Right ventricle myocardium inferior (tissue), 1 donor: ENCODE data around the gene SPATS2. TPM values are rescaled to one million over a fixed set of nuclear protein-coding genes. Genes with fewer than 3 reads are reported as not detected.

Experiments
- ATAC-seq: fragments of 200-7000 bp; cut with Tn5 transposase; one replicate; pipeline ENCODE4 v1.9.1; 2020; ENCODE audit warnings: mild to moderate bottlenecking, moderate library complexity
- DNase-seq: peaks from one replicate; pipeline ENCODE4 v3.0.0; 2021; ENCODE audit errors: missing footprints
- intact Hi-C: fragments of 100-400 bp; cut with DNase I; formaldehyde crosslinking; loops from one replicate; pipeline ENCODE4 v1.11.0; 2022
- total RNA-seq: library from RNA; stranded (reverse); fragmentation: NEBNext Ultra II Directional; extraction: Animal tissue kit (Norgen Biotek cat#: 25700); gene quantifications from one replicate; pipeline ENCODE4 v1.2.1, GENCODE V29; 2021
- donor health status: DM: no; HTN: yes; CAD: no; lungs with severe emphysema.

The SPATS2 gene
- total RNA-seq, 1 donor from 2014 or later: 6.4 TPM

DNA sequence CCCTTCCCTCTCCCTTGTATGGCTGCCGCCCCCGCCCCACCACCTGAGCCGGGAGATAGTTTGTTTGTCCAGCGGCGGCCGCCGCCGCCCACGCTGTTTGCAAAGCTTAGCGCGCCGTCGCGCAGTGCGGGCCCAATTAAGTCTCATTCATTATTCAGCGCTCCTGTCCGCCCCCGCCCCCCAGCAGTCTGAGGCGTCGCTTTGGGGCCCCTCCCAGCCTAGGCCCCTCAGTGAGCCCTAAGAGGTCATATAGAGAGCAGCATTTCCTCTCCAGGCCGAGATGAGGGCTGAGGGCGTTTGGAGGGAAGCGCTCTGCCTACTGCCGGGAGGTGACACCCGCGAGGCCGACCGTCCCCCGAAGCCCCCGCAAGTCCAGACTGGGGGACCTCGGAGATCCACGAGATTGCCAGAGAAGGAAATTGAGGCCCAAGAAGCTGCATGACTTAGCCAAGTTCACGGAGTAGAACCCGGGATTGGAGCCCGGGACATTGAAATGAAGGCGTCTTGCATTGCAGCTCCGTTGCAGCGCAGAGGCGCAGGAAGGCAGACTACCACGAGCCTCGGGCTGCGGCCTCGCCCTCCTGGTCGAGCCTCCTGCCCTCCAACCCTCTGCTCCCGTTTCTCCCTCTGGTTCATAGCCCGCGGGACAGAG is 20.5 kb upstream of the SPATS2 start, which contains the start of gene DNAJC22:
TSS of gene DNAJC22 (plus strand) at position 230 of the 652 bp plus-strand sequence. CDS start 1,985 bp downstream, outside the sequence.
- intact Hi-C loops: no loop called here
- DNase-seq (no peak), ATAC-seq (no peak)

DNA sequence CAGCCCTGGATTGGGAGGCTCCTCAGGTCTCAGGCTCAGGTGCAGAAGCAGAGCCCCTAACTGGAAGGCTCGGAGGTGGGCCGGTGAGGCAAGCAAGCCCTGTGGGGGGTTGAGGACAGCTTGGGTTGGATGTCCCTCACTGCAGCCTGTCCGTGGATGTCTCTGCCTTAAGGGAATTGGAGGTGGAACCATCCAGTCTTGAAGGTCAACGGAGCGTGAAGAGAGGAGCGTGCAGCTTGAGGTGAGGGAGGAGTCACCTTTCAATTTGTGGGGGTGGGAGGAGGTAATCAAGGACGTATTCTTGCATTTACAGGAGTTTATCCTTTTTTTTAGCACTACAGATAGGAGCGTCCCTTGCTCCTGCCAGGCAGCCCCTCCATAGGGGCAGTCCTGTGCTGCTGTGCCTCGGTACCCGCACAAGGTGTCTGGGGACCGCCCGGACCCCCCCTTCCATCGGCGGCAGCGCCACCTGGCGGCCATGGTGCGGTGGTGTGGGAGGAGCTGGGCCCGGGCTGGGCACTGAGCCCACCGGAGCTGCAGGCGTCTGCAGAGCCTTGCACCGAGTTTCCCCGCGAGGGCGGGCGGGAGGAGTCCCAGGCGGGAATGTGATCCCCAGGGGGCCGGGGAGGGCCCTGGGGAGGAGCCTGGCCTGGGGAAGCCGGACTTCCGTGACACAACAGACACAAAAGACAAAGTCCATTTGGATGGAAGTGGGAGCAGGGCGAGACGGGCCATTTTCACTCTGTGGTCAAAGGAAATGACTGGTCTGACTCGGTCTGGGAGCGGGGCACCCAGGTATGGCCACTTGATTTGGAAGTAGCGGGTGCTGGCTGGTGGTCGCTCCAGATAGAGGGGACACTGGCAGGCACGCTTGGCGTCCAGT is 19.7 kb upstream of the SPATS2 start:
- peak; percentile 86 for ATAC-seq
- peak; percentile 91 for DNase-seq
- intact Hi-C loops: no loop called here

DNA sequence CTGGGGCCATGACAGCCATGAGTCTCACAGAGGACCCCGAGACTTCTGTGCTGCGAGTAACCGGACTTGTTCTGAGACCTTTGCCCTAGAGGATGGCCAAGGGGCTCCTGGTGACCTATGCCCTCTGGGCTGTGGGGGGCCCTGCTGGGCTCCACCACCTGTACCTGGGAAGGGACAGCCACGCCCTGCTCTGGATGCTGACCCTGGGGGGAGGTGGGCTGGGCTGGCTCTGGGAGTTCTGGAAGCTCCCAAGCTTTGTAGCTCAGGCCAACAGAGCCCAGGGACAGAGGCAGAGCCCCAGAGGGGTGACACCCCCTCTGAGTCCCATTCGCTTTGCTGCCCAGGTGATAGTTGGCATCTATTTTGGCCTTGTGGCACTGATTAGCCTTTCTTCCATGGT is 18.5 kb upstream of the SPATS2 start:
- DNase-seq (no peak), ATAC-seq (no peak)
- intact Hi-C loops: no loop called here

DNA sequence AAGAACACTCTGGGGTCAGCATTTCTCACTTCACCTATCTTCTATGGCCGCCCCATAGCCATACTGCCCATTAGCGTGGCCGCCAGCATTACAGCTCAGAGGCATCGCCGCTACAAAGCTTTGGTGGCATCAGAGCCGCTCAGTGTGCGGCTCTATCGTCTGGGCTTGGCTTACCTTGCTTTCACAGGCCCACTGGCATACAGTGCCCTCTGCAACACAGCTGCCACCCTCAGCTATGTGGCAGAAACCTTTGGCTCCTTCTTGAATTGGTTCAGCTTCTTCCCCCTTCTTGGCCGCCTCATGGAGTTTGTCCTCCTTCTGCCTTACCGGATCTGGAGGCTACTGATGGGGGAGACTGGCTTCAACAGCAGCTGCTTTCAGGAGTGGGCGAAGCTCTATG is 18.0 kb upstream of the SPATS2 start:
- ATAC-seq: no peak
- intact Hi-C loops: no loop called here

DNA sequence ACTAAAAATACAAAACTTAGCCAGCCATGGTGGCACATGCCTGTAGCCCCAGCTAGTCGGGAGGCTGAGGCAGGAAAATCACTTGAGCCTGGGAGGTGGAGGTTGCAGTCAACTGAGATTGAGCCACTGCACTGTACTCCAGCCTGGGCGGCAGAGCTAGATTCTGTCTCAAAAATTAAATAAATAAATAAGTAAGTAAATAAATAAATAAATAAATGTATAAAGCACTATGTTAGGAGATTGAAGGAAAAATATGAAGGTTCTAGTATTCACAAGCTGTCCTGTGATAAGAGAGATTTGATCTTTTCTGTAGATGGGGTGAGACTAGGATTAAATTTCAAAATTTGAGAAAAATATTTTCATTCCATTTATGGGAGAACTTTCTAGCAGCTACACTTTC is 14.9 kb upstream of the SPATS2 start:
- intact Hi-C loops: no loop called here
- ATAC-seq: no peak
- no peak for DNase-seq

More for the DNA sequence above, 18.0 kb upstream of the SPATS2 start:
- DNase-seq: no peak

DNA sequence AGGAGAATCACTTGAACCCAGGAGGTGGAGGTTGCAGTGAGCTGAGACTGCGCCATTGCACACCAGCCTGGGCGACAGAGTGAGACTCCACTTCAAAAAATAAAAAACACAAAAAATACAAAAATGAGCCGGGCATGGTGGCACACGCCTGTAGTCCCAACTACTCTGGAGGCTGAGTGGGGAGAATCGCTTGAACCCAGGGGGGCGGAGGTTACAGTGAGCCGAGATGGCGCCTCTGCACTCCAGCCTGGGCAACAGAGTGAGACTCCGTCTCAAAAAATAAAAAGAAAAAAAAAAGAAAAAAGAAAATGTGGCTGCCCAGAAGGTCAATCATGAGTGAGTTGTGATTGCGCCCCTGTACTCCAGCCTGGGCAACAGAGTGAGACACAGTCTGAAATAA is 11.3 kb upstream of the SPATS2 start:
- ATAC-seq (no peak), DNase-seq (no peak)
- intact Hi-C loops: no loop called here

DNA sequence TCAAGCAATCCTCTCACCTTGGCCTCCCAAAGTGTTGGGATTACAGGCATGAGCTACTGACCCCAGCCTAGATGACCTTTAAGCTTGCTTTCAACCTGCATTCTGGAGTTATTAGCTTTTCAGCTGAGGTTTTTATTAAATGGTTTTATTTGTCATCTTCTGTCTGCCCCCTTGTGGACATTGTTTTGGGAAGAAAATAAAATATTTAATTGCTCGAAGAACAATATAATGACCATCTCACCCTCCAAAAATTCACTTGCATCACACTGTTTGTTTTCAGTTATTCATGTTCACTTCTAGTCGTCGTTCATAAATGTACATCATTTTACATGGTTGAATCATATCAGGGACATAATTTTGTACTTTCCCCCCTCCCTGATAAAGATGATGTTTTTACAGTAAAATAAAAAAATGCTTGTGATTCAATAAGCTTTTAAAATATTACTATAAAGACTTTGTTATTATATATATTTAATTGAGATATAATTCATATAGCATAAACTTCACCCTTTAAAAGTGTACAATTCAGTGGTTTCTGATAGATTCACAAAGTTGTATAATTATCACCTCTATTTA is 10.1 kb upstream of the SPATS2 start:
- intact Hi-C loops: no loop called here

DNA sequence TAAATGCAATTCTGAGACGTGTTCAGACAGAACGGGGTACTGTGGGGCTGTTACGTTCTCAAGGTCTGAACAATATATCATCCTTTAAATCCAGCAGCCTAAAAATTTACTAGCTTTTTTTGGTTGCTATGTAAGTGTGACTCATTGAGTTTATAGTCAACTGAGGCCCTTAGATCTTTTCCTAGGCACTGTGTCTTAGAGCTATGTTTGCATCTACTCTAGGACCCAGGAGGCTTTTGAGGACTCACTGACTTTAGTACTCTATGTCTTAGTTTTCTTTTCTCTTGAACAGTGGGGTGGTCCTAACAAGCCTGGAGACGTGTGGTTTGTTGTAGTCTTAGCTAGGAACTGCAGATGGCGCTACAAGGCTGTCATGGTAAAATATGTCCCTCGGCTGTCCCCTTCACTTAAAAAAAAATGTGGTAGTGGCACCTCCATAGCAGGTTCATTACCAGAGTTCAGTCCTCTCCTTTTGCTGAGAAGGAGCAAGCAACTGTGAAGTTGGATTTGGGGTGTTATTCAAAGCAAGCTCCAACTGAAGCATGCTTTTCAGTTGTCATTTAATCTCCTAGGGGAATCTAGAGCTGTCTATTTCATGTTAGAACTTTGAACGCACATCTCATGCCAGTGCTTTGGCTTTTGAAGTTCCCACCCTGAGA is 8.7 kb upstream of the SPATS2 start:
- DNase-seq (no peak), ATAC-seq (peak; percentile 67)
- intact Hi-C loops: loop anchor here (1.0 kb wide), 2 partner anchors 156 to 222 kb away; no protein-coding TSS in a partner anchor

More for the DNA sequence above, 10.1 kb upstream of the SPATS2 start:
- ATAC-seq: no peak
- no peak for DNase-seq

DNA sequence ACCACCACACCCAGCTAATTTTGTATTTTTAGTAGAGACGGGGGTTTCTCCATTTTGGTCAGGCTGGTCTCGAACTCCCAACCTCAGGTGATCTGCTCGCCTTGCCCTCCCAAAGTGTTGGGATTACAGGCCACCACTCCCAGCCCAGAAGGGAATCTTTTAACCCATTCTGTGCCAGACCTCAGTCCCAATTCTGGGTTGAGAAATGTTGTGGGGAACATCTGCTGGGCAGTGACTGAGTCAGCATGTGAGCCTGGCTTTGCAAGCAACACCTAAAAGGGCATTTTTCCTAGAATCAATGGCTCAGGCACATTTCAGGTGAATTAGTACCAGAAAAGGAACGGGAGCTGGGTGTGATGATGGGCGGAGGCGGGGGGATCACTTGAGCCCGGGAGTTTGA is 7.6 kb upstream of the SPATS2 start:
- ATAC-seq (no peak), DNase-seq (no peak)
- intact Hi-C loops: no loop called here

DNA sequence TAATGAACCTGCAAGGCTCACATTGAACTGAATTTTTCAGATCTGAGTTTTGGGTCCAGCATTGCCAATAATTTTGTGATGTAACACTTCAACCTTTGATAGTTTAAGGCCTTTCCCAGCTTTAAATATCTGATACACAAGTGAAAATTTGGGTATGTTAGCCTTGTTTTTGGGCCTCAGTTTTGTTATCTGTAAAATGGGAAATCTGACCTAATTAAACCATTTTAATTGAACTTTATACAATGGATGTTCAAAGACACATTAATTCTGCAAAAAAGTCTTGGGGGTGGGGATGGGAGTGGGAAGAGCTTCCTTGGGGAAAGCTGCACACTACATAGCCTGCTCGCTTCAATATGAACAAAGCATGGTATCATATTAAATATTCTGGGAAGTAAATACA is 5.2 kb upstream of the SPATS2 start:
- intact Hi-C loops: no loop called here
- ATAC-seq: no peak
- no peak for DNase-seq

DNA sequence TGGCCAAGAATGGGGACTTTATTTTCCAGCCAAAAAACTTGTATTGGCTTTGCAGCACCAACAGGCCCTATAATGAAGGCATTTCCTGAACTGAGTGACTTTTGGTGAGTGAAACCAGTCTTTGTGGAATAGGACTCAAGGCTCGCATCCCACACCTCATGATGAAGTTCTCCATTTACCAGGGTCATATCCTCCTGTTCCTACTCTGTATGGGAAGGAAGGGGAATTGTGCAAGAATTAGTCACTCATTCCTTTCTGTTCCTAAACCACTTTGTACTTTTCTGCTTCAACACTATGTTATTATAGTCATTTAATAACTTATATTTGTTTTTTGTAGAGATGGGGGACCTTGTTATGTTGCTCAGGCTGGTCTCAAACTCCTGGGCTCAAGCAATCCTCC is 2.3 kb upstream of the SPATS2 start:
- no peak for DNase-seq
- intact Hi-C loops: no loop called here
- ATAC-seq: no peak

DNA sequence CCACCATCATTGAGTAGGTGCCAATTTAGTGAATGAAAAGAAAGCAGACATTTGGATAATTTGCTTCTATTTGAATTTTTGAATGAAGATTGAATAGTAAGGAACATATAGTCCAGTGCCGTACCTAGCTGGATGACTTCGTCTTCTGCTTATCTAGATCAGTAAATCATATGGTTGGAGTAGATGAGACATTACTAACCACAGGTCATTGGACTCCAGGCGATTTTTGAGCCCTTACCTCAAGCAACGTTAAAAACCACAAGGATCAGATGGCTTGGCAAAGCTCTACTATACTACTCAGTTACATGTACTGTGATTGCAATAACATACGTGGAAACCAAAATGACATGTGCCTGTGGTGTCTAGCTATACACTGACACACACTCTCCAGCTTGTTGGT is 1.7 kb upstream of the SPATS2 start:
- no peak for ATAC-seq
- intact Hi-C loops: no loop called here
- no peak for DNase-seq

DNA sequence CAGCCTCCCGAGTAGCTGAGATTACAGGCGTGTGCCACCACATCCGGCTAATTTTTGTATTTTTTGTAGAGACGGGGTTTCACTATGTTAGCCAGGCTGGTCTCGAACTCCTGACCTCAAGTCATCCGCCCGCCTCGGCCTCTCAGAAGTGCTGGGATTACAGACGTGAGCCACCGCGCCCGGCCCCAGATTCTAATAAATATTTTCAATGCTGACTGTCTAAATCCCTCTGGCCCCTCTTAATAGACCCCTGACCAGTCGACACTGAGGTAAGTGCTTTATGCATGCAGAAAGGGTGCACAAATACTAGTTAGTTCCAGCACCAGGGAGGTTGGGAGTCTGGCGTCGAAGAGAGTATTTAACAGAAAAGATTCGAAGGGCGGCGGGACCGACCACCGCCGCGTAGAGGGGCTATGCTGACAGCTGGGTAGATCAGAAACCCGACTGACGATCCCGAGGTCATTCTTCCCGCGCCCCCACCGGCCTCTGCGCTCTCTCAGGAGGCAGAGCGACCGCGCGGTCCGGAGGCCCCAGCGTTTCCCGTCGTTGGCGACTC is 1.1 kb upstream of the SPATS2 start:
- intact Hi-C loops: no loop called here
- DNase-seq: no peak
- no peak for ATAC-seq

DNA sequence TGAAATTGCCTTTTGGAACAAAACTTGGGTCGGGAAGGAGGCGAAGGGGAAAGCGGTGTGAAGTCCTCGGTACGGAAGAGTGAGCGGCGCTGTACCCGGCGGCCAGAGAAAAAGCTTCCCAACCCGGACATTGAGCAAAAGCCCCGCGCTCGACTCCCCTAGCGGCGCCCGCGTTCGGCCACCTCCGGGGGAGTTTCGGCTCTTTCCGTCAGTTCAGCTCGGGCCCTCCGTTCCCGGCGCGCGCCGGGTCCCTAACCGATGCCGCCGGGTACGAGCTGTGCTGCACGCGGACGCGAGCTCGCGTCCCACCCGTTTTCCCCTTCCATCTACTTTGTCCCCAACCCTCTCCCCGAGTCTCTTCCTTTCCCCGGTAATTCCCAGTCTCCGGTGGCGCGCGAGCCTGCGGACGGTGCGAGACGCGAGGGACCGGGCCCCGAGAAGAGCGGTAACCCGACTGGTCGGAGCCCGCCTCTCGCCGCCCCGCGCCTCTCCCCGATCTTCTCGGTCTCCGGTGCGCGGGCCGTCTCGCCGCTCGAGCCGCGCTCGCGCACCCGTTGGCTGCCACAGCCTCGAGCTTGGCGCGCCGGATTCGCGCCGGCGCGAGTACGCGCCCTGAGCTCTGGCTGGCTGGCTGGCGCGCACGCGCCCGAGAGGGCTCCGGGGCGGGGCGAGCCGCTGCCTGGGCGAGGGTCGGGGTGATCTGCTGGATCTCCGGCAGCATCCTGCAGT is 446 bp upstream of the SPATS2 start:
- DNase-seq (peak; percentile 92), ATAC-seq (peak; percentile 95)
- intact Hi-C loops: no loop called here

DNA sequence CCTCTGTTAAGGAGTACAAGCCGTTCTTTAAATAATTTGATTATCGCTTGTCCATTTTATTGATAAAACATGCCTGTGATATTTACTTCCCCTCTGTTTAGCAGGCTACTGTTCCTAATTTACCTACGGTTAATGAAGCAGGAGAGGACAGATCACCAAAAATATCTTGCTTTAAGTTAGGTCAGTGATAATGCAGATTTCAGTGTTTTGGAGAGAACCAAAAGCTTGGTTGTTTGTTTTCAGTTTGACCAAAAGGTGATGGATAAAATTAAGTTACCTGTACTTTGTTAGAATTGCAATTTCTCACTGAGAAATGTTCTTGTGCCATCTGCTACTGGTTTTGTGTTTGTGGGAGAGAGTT is 958 bp downstream of the SPATS2 start:
- ATAC-seq (no peak), DNase-seq (no peak)
- intact Hi-C loops: no loop called here

DNA sequence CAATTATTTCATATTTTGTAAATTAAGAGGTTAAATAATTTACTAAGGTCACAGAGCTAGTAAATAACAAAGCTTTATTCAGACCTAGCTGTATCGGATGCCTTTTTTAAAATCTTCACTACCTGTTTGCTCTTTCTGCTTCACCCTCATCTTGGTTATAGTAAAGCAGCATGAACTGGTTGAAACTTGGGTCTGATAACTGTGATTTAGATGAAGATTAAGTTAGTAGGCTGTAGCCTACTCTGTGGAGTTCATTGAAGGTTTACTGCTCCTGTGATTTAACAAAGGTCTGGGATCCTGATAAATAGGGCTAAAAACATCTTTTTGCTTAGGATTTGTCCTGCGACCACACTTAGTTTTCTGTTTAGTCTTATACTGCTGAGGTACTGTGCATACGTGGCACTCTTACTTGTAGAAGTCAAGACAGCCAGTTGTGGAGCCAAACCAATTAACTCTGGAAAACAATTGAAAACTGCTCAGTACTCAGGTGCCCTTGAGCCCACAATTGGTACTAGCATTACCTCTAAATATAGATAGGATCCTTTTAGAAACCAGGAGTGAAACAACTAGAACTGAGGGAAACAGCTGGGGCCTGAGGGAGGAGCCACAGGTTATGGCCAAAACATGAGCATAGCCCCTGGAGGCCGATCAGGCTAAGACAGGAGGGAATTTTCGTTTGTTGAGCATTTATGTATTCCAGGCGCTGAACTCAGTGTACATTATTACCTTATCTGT is 2.3 kb downstream of the SPATS2 start:
- DNase-seq: no peak
- intact Hi-C loops: no loop called here
- no peak for ATAC-seq

DNA sequence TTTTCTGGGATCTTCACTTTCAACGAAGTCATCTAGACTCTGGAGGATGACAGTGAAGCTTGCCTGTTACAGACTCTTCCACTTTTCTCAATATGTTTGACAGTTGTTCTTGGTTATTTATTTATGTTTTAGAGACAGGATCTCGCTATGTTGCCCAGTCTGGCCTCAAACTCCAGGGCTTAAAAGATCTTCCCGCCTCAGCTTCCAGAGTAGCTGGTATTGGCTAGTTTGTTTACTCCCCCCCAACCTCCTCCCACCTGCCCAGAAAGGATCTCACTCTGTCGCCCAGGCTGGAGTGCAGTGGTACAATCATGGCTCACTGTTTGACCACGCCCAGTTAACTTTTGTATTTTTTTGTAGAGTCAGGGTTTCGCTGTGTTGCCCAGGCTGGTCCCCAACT is 3.3 kb downstream of the SPATS2 start:
- DNase-seq: no peak
- ATAC-seq: no peak
- intact Hi-C loops: no loop called here

DNA sequence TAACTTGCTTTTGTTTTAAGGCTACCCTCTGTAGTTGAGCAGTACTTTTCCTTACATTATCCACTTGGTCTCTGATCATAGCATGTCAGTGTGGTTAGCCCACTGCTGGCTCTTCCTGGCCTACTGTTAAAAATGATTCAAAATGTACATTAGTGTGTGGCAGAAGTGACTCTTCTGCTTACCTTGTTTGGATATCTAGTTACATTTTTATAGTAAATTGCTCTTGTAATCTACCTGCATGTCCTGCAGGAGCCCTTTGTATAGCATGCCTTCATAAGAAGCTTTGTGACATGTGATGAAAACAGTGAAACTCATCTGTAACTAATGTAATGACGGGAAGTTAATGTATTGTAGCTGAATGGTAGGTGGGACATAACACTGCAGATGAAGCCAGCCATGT is 8.1 kb downstream of the SPATS2 start:
- DNase-seq: no peak
- intact Hi-C loops: no loop called here
- ATAC-seq: no peak
